Lower lobe of right lung (tissue), 2 donors: ENCODE data around the gene BMP10. TPM values are rescaled to one million over a fixed set of nuclear protein-coding genes. Genes with fewer than 3 reads are reported as not detected.

ENCODE experiments used
- ATAC-seq, 2 donors: fragments of 200-7000 bp; cut with Tn5 transposase; one replicate each; pipeline ENCODE4 v1.9.1; 2020 to 2022; ENCODE audit warnings: mild to moderate bottlenecking in 2 of 2, moderate library complexity in 2 of 2
- DNase-seq: peaks from one replicate; pipeline ENCODE4 v3.0.0-alpha.2; 2020
- H3K27ac ChIP-seq: fragments of 200-600 bp; one replicate; pipeline ENCODE4 v1.8.0; 2022
- H3K27me3 ChIP-seq: fragments of 200-600 bp; one replicate; pipeline ENCODE4 v1.8.0; 2022; ENCODE audit warnings: low read depth
- H3K36me3 ChIP-seq: fragments of 200-600 bp; one replicate; pipeline ENCODE4 v1.8.0; 2022; ENCODE audit warnings: mild to moderate bottlenecking
- H3K4me1 ChIP-seq: fragments of 200-600 bp; one replicate; pipeline ENCODE4 v1.8.0; 2022
- H3K4me3 ChIP-seq: fragments of 200-600 bp; one replicate; pipeline ENCODE4 v1.8.0; 2022; ENCODE audit warnings: mild to moderate bottlenecking
- H3K9me3 ChIP-seq: fragments of 200-600 bp; one replicate; pipeline ENCODE4 v1.8.0; 2022
- intact Hi-C: fragments of 100-400 bp; cut with DNase I; formaldehyde crosslinking; loops from one replicate; pipeline ENCODE4 v1.11.0; 2022
- total RNA-seq: library from RNA; stranded (reverse); fragmentation: NEBNext Ultra II Directional; extraction: Animal tissue kit (Norgen Biotek cat#: 25700); gene quantifications from one replicate; pipeline ENCODE4 v1.2.1, GENCODE V29; 2021
- TF ChIP-seq, protein P1 (sequence below): fragments of 200-600 bp; IDR thresholded peaks from one replicate; pipeline ENCODE4 v1.8.0; 2022; ENCODE audit warnings: antibody characterized with exemption, mild to moderate bottlenecking
- donor health status: DM: no; HTN: yes; CAD: no; lungs with severe emphysema.

The BMP10 gene
- total RNA-seq, 1 donor from 2014 or later: 0.24 TPM

DNA sequence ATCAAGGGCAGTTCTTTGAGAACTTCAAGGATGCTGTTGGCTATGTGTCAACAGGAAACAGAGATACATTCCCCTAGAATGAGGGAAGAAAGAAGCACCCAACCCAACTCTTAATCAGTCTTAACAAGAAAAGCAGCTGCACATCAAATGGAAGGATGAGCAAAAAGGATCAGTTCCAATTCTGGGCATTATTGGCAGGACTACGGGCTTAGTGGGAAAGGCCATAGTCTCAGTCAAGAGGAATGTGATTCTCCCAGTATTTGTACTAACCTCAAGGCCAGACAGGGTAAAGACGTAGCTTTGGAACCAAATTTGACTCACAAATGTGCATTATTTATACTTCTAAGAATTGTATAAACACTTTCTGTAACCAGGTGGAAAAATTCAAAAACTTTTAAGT lies 18.2 kb downstream of the BMP10 start:
- TF ChIP-seq, protein P1, sequence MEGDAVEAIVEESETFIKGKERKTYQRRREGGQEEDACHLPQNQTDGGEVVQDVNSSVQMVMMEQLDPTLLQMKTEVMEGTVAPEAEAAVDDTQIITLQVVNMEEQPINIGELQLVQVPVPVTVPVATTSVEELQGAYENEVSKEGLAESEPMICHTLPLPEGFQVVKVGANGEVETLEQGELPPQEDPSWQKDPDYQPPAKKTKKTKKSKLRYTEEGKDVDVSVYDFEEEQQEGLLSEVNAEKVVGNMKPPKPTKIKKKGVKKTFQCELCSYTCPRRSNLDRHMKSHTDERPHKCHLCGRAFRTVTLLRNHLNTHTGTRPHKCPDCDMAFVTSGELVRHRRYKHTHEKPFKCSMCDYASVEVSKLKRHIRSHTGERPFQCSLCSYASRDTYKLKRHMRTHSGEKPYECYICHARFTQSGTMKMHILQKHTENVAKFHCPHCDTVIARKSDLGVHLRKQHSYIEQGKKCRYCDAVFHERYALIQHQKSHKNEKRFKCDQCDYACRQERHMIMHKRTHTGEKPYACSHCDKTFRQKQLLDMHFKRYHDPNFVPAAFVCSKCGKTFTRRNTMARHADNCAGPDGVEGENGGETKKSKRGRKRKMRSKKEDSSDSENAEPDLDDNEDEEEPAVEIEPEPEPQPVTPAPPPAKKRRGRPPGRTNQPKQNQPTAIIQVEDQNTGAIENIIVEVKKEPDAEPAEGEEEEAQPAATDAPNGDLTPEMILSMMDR: no peak
- Histone ChIP-seq H3K27me3 (no peaks in the 10 kb centered on the region), H3K9me3 (no peaks in the 10 kb centered on the region), H3K27ac (no peak overlapping the region), H3K4me3 (no peak overlapping the region), H3K4me1 (no peaks in the 10 kb centered on the region), H3K36me3 (no peaks in the 10 kb centered on the region)
- no peak for DNase-seq
- intact Hi-C loops: no loop called here
- ATAC-seq: no peak

DNA sequence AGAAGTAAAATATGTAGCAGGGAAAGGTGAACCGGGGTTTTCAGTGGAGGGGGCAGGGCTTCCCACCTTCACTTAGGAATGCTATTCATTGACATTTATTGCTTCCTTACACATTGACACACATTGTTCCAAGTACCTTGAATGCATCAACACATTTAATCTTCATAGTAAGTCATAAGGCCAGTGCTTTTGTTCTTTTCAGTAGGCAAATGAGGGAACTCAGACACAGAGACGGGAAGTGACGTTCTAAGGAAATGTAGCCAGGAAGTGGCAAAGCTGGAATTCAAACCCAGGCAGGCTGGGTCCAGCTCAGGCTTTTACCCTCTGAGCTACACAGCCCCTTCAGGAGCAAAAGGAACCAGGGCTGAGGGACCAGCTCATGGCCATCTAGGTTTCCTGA lies 20.7 kb downstream of the BMP10 start:
- Histone ChIP-seq H3K36me3 (no peaks in the 10 kb centered on the region), H3K4me3 (no peak overlapping the region), H3K27ac (no peak overlapping the region), H3K9me3 (no peaks in the 10 kb centered on the region), H3K27me3 (no peaks in the 10 kb centered on the region), H3K4me1 (no peaks in the 10 kb centered on the region)
- intact Hi-C loops: no loop called here
- DNase-seq: no peak
- TF ChIP-seq, protein P1: no peak
- ATAC-seq: no peak

DNA sequence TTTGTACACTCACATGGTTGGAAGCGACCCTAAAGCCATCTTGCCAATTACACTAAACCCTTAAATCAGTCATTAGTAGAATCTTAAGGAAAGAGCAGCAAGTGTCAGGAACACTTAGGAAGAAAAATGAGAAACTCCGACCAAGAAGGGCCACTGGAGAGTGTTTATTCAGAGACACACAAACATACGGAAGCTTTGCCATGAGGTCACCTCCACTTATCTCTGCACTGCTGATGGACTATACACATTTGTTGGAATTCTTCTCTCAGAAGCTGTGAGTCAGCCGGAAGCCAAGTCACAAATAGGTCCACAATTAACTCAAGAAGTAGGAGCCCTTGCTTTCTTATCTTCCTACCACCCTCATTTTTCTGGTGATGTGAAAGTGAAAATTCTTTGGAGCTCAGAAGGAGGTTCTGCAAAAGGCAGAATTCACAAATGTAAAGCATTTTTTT lies 21.6 kb downstream of the BMP10 start:
- Histone ChIP-seq H3K4me3 (no peak overlapping the region), H3K4me1 (no peaks in the 10 kb centered on the region), H3K27me3 (no peaks in the 10 kb centered on the region), H3K36me3 (no peaks in the 10 kb centered on the region), H3K9me3 (no peaks in the 10 kb centered on the region), H3K27ac (no peak overlapping the region)
- intact Hi-C loops: no loop called here
- DNase-seq: no peak
- TF ChIP-seq, protein P1: no peak
- ATAC-seq: no peak

DNA sequence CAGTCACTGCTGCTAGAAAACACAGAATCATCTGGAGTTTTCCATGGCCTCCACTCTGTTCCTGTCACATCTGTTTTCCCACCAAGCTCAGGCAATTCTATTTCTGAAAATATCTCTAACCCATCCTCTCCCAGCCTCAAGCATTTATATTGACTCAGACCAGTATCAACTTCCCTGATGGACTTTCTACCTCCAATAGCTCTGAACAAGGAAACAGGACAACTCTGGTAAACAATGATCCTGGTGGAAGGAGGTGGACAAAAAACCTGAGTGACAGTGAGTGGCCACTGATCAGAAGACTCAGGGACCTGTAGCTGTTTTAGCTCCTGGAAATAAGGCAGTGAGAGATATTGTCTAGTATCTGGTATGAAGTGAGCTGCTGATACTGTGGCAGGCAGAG lies 23.4 kb downstream of the BMP10 start:
- intact Hi-C loops: no loop called here
- TF ChIP-seq, protein P1: no peak
- ATAC-seq: no peak
- H3K27me3 ChIP-seq: no peaks in the 10 kb centered on the region
- no peak overlapping the region for H3K27ac ChIP-seq
- no peak overlapping the region for H3K4me3 ChIP-seq
- H3K9me3 ChIP-seq: no peaks in the 10 kb centered on the region
- H3K36me3 ChIP-seq: no peaks in the 10 kb centered on the region
- DNase-seq: no peak
- no peaks in the 10 kb centered on the region for H3K4me1 ChIP-seq

DNA sequence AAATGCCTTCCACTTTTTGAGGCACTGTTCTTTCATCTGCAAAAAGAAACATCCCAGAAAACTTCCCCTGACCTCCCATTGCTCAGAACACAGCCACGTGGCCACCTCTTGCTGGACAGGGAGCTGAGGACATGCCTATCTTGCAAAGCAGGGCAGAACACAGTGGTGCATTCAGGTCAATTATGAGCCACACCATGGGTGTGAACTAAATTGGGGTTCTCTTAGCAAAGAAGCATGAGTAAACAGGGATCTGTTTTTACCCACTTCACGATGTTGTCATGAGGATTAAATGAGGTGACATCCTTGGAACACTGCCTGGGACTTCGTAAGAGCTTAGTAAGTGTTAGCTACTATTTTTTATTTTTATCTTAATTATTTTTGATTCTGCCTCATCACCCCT lies 25.1 kb downstream of the BMP10 start:
- Histone ChIP-seq H3K4me3 (no peak overlapping the region), H3K36me3 (no peaks in the 10 kb centered on the region), H3K27me3 (no peaks in the 10 kb centered on the region), H3K9me3 (no peaks in the 10 kb centered on the region), H3K4me1 (no peaks in the 10 kb centered on the region), H3K27ac (no peak overlapping the region)
- ATAC-seq: no peak
- TF ChIP-seq, protein P1: no peak
- intact Hi-C loops: no loop called here
- DNase-seq: no peak

DNA sequence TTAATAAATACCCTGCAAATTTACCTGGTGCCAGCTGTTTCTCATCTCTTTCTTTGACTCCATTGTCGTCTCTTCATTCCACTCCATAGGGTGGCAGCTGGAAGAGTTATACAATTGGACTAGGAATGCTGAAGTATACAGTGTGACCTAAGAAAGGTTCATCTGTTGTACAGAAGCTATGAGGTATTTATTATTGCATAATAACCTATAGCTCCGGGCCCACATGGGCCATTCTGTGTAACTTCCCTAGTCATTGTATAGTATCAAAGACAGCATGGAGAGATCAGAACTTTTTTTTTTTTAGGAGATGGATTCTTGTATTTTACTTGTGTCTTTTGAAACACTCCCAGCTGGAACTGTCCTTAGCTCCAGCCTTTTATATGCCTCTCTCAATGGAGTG lies 26.2 kb downstream of the BMP10 start:
- no peaks in the 10 kb centered on the region for H3K4me1 ChIP-seq
- DNase-seq (no peak), ATAC-seq (no peak)
- no peaks in the 10 kb centered on the region for H3K27me3 ChIP-seq
- intact Hi-C loops: no loop called here
- no peaks in the 10 kb centered on the region for H3K36me3 ChIP-seq
- TF ChIP-seq, protein P1: no peak
- no peaks in the 10 kb centered on the region for H3K9me3 ChIP-seq
- no peak overlapping the region for H3K4me3 ChIP-seq
- no peak overlapping the region for H3K27ac ChIP-seq
